ENCODE results near the gene SLC38A10.

SLC38A10 gene

DNA sequence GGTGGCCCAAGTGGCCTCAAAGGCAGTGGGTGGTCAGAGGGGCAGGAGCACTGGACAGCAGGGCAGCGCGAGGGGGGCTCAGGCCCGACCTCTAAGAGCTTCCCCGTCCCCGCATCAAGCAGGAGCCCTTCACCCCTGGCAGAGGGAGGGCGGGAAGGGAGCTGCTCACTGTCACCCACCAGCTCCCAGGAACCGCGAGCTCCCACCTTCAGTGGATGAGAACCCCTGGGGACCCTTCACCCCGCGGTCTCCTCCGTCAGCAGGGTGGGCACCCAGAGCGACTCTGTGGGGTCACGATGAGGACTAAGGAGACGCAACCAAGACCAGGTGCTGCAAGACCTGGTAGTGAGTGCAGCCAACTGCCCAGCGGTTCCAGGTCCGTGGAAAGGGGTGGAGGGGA lies 86.0 kb downstream of the SLC38A10 start:
- DNase-seq (ENCODE audit: low read depth) = no peak
- H3K4me3 ChIP-seq (ENCODE audit: low read length) = no peak overlapping the region
- TF ChIP-seq, protein P1, sequence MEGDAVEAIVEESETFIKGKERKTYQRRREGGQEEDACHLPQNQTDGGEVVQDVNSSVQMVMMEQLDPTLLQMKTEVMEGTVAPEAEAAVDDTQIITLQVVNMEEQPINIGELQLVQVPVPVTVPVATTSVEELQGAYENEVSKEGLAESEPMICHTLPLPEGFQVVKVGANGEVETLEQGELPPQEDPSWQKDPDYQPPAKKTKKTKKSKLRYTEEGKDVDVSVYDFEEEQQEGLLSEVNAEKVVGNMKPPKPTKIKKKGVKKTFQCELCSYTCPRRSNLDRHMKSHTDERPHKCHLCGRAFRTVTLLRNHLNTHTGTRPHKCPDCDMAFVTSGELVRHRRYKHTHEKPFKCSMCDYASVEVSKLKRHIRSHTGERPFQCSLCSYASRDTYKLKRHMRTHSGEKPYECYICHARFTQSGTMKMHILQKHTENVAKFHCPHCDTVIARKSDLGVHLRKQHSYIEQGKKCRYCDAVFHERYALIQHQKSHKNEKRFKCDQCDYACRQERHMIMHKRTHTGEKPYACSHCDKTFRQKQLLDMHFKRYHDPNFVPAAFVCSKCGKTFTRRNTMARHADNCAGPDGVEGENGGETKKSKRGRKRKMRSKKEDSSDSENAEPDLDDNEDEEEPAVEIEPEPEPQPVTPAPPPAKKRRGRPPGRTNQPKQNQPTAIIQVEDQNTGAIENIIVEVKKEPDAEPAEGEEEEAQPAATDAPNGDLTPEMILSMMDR (conservative IDR thresholded peaks at IDR 0.05; ENCODE audit: low read length) = no peak

- no peak overlapping the region for H3K4me3 ChIP-seq (ENCODE audit: low read length)
- TF ChIP-seq, protein P1 (conservative IDR thresholded peaks at IDR 0.05; ENCODE audit: low read length) = no peak
- no peak for DNase-seq (ENCODE audit: low read depth)
Measured at GRCh38 chr17:81208651-81209050, 86.5 kb downstream of the SLC38A10 start.

DNA sequence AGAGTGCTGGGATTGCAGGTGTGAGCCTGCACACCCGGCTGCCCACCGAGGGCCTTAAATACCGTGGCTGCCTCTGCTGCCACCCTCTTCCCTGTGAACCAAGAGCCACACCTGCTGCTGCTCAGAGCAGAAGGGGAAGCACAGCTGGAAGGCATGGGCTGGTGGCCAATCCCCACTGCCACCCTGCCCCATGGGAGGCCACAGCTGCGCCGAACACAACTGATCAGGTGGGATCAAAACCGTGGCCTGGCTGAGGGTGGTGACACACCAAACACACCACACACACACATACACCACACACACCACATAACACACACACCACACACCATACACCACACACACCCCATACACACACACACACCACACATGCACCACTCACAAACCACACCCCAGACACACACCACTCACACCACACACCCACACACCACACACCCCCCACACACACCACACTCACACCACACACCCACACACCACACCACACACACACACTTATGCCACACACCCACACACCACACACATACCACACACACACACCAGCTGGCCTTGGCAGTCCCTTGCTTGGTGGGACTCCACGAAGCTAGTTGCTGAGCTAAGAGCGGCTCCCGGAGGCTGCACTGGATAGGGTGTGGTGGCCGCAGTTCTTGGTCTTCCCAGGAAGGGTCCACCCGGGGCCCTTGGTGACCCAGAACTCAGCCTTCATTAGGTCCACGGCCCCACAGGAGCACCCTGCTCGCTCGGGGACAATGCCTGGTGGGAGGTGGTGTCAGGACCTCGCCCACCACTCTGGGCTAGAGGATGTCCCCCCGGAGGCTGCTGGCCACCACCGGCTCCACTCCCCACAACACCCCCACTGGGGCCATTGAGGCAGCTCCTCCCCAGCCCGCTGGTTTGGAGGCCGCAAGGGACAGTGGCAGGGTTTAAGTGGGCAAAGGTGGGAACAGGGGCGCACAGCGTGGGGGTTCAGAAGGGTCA lies 87.2 kb downstream of the SLC38A10 start:
- H3K4me3 ChIP-seq (ENCODE audit: low read length) = no peak overlapping the region
- TF ChIP-seq, protein P1 (conservative IDR thresholded peaks at IDR 0.05; ENCODE audit: low read length) = no peak
- no peak for DNase-seq (ENCODE audit: low read depth)

DNA sequence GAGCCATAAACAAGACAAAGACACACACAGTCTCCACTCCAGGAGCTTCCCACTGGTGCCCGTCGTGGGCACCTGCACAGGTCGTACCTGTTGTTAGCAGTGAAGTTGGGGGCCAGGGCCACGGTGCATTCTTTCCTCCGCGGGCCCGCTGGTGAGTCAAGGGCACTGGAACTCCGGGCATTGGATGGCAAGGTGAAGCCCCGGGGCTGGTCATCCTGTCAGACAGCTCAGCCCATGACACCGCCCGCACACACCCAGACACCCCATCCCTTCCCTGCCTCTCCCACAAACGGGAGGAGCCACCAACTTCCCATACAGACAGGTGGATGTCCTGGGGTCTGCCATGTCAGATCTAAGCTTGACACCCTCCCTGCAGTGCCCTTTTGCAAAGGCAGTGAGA lies 88.5 kb downstream of the SLC38A10 start:
- H3K4me3 ChIP-seq (ENCODE audit: low read length) = no peak overlapping the region

GRCh38 chr17:81206166-81206565 lies 88.9 kb downstream of the SLC38A10 start:
- no peak for DNase-seq (ENCODE audit: low read depth)
- H3K4me3 ChIP-seq (ENCODE audit: low read length) = no peak overlapping the region
- TF ChIP-seq, protein P1 (conservative IDR thresholded peaks at IDR 0.05; ENCODE audit: low read length) = no peak

More for the DNA sequence above, 88.5 kb downstream of the SLC38A10 start:
- no peak for DNase-seq (ENCODE audit: low read depth)
- TF ChIP-seq, protein P1 (conservative IDR thresholded peaks at IDR 0.05; ENCODE audit: low read length) = no peak

GRCh38 chr17:81204578-81204977 lies 90.5 kb downstream of the SLC38A10 start:
- TF ChIP-seq, protein P1 (conservative IDR thresholded peaks at IDR 0.05; ENCODE audit: low read length) = no peak
- DNase-seq (ENCODE audit: low read depth) = no peak

GRCh38 chr17:81203136-81203535 lies 92.0 kb downstream of the SLC38A10 start:
- TF ChIP-seq, protein P1 (conservative IDR thresholded peaks at IDR 0.05; ENCODE audit: low read length) = no peak
- no peak overlapping the region for H3K4me3 ChIP-seq (ENCODE audit: low read length)
- DNase-seq (ENCODE audit: low read depth) = no peak

More at GRCh38 chr17:81204578-81204977, 90.5 kb downstream of the SLC38A10 start:
- no peak overlapping the region for H3K4me3 ChIP-seq (ENCODE audit: low read length)

All from AG10803 (cell line).